Measurements from ENCODE around the gene RPS19BP1.

Gene RPS19BP1

DNA sequence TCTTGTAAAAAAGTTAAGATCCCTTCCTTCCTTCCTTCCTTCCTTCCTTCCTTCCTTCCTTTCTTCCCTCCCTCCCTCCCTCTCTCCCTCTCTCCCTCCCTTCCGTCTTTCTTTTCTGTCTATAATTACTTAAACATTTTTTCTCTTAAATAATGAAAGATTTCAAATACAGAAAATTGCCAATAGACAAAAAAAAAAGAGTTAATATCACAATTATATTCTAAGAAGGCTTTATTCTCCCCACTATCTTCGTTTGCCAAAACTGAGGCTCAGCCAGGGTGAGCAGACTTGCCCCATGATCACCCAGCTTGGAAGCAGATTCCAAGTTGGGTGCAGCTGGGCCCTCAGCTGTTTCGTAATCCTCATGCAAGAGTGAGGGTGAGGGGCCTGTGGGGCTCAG lies 37.7 kb upstream of the RPS19BP1 start:
- DNase-seq = no peak
- Histone ChIP-seq H3K4me3 (ENCODE audit: low read depth, low read length) (no peak overlapping the region), H3K36me3 (replicated peaks) (no peaks in the 10 kb centered on the region), H3K27ac (no peak overlapping the region), H3K27me3 (replicated peaks) (no peaks in the 10 kb centered on the region)
- in situ Hi-C loops (cut with HindIII; ENCODE audit: low pct_ligation_motif_present, low sequenced_read_pairs) = loop anchor here (25.0 kb wide), 1 partner anchor 442 kb away; no protein-coding TSS in a partner anchor
- TF ChIP-seq, protein P1, sequence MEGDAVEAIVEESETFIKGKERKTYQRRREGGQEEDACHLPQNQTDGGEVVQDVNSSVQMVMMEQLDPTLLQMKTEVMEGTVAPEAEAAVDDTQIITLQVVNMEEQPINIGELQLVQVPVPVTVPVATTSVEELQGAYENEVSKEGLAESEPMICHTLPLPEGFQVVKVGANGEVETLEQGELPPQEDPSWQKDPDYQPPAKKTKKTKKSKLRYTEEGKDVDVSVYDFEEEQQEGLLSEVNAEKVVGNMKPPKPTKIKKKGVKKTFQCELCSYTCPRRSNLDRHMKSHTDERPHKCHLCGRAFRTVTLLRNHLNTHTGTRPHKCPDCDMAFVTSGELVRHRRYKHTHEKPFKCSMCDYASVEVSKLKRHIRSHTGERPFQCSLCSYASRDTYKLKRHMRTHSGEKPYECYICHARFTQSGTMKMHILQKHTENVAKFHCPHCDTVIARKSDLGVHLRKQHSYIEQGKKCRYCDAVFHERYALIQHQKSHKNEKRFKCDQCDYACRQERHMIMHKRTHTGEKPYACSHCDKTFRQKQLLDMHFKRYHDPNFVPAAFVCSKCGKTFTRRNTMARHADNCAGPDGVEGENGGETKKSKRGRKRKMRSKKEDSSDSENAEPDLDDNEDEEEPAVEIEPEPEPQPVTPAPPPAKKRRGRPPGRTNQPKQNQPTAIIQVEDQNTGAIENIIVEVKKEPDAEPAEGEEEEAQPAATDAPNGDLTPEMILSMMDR (IDR thresholded peaks at IDR 0.05; ENCODE audit: low read depth, low read length, missing control alignments) = no peak

DNA sequence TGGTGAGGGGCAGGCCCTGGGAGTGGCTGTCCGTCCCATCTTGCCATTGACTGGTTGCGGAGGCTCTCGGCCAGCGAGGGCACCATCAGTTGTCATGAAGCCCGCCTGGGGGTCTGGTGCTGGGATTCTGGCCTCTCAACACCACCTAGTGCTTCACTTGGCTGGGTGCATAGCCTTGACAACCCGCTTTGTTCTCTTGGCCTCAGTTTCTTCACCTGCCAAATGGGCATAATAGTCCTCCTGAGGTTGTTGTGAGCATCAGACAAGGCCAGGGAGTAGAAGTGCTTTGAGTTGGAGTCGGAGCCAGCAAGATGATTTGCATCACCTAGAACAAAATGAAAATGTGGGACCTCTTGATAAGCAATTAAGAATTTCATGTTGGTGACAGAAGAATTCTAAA lies 36.5 kb upstream of the RPS19BP1 start:
- TF ChIP-seq, protein P1 (IDR thresholded peaks at IDR 0.05; ENCODE audit: low read depth, low read length, missing control alignments) = no peak
- Histone ChIP-seq H3K36me3 (replicated peaks) (no peaks in the 10 kb centered on the region), H3K4me3 (ENCODE audit: low read depth, low read length) (no peak overlapping the region), H3K27ac (no peak overlapping the region), H3K27me3 (replicated peaks) (no peaks in the 10 kb centered on the region)
- no peak for DNase-seq
- in situ Hi-C loops (cut with HindIII; ENCODE audit: low pct_ligation_motif_present, low sequenced_read_pairs) = loop anchor here (25.0 kb wide), 1 partner anchor 443 kb away; no protein-coding TSS in a partner anchor

DNA sequence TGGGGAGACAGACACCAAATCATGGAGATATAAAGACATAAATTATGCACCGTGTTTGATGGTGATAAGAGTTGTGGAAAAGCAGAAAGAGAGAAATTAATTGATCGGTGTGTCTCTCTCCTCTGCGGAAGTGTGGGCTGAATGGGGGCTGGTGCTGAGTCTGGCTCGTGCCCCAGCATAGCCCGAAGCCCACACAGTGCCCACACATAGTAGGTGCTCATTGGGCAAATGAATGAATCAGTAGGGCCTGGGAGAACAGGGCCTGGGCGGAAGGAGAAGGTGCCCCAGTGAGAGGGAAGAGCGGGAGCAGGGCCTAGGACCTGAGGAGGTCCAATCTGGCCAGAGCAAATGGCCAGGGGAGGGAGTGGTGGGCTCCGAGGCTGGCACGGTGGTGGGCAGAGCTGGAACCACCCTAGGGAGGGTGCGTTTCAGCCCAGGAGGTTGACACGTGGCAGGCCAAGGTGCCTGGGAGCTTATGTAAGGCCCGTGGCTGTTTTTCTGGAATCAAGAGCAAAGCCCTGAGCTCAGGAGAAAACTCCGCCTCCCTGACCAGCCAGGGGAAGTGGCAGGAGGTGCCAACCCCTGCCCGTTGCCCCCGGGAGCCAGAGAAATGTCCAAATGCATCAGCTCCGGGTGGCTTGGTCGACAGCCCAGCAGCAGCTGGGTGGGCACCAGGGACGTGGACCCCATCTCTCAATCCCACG lies 35.9 kb upstream of the RPS19BP1 start:
- H3K36me3 ChIP-seq (replicated peaks) = no peaks in the 10 kb centered on the region
- TF ChIP-seq, protein P1 (IDR thresholded peaks at IDR 0.05; ENCODE audit: low read depth, low read length, missing control alignments) = no peak
- no peaks in the 10 kb centered on the region for H3K27me3 ChIP-seq (replicated peaks)
- no peak overlapping the region for H3K4me3 ChIP-seq (ENCODE audit: low read depth, low read length)
- no peak overlapping the region for H3K27ac ChIP-seq
- DNase-seq = no peak
- in situ Hi-C loops (cut with HindIII; ENCODE audit: low pct_ligation_motif_present, low sequenced_read_pairs) = loop anchor here (25.0 kb wide), 1 partner anchor 444 kb away; no protein-coding TSS in a partner anchor

DNA sequence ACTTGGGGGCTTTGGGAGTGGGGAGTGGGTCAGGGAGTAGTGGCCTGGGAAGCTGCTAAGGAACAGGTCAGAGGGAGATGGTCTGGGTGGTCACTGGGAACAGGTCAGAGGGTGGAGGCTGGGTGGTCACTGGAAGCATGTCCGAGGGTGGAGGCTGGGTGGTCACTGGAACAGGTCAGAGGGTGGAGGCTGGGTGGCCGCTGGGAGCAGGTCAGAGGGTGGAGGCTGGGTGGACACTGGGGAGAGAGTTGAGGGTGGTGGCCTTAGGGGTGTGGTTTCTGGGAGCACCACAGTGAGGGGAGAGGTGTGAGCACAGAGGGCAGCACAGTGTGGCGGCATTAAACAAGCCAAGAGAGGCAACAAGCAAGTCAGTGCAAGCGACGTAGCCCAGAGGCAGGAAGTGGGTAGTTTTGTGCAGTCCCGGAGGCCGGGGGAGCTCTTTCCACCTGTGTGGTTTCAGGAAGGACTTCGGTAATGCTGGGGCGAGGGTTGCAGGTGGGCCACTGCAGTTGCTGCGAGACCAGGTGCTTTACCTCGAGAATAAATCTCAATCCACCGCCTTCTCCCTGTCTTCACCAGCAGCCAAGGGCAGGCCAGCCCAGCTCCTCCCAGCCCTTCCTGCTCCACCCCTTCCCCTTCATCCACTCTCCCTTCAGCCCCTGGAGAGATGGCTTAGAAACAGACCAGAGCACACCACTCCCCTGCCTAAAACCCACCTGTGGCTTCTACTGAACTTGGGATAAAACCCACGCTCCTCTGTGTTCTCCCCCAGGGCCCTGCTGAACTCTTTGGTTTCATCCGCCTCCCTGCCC lies 34.8 kb upstream of the RPS19BP1 start:
- no peak overlapping the region for H3K27ac ChIP-seq
- in situ Hi-C loops (cut with HindIII; ENCODE audit: low pct_ligation_motif_present, low sequenced_read_pairs) = loop anchor here (25.0 kb wide), 1 partner anchor 445 kb away; no protein-coding TSS in a partner anchor
- no peak for DNase-seq

DNA sequence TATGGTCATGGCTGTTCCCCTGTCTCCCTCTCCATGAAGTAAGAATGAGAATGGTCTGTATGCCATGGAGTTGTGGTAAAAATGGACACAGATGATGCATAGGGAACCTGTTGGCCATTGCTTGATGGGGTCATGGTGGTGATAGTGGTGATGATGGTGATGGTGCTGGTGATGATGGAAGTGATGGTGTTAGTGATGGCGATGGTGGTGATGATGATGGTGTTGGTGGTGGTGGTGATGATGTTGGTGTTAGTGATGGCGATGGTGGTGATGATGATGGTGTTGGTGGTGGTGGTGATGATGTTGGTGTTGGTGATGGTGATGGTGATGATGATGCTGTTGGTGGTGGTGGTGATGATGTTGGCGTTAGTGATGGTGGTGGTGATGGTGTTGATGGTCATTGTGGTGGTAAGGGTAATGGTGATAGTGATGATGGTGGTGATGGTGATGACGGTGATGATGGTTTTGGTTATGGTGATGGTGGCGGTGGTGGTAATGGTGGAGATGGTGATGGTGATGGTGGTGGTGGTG lies 32.9 kb upstream of the RPS19BP1 start:
- DNase-seq = no peak
- H3K27ac ChIP-seq = no peak overlapping the region
- no peak overlapping the region for H3K4me3 ChIP-seq (ENCODE audit: low read depth, low read length)
- H3K36me3 ChIP-seq (replicated peaks) = no peaks in the 10 kb centered on the region
- TF ChIP-seq, protein P1 (IDR thresholded peaks at IDR 0.05; ENCODE audit: low read depth, low read length, missing control alignments) = no peak
- peaks cover 2% of the 10 kb centered on the region for H3K27me3 ChIP-seq (replicated peaks)
- in situ Hi-C loops (cut with HindIII; ENCODE audit: low pct_ligation_motif_present, low sequenced_read_pairs) = loop anchor here (25.0 kb wide), 1 partner anchor 447 kb away; no protein-coding TSS in a partner anchor

More for the DNA sequence above, 34.8 kb upstream of the RPS19BP1 start:
- no peak overlapping the region for H3K4me3 ChIP-seq (ENCODE audit: low read depth, low read length)
- H3K36me3 ChIP-seq (replicated peaks) = no peaks in the 10 kb centered on the region
- TF ChIP-seq, protein P1 (IDR thresholded peaks at IDR 0.05; ENCODE audit: low read depth, low read length, missing control alignments) = no peak
- H3K27me3 ChIP-seq (replicated peaks) = no peaks in the 10 kb centered on the region
